Measurements from ENCODE around the gene TMEM92. TPM values are rescaled to one million over a fixed set of nuclear protein-coding genes. Genes with fewer than 3 reads are reported as not detected.

TMEM92 gene
- total and polyA plus RNA-seq, 2 experiments from 2014 or later, result 0.32 TPM; not detected in 1

GRCh38 chr17:50265690-50266315 lies 8.5 kb upstream of the TMEM92 start:
- no peak overlapping the region for H2AFZ ChIP-seq
- H3K4me3 ChIP-seq, result peak overlapping the region; percentile 49; the same call in 1 of the 2 replicates
- WGBS, 2 experiments (ENCODE audit: low coverage in 1 of 2, low lambda C conversion rate in 2 of 2, missing lambda C conversion rate in 2 of 2), result 65 to 76% methylated on average over 10 of the region's 10 CpGs
- in situ Hi-C loops (cut with MboI), result no loop called here
- H3F3A ChIP-seq (ENCODE audit: insufficient read depth), result peaks cover 8% of the 10 kb centered on the region
- peaks cover 67% of the 10 kb centered on the region for H3K4me1 ChIP-seq (ENCODE audit: insufficient read depth)
- DNase-seq, result no peak
- no peaks in the 10 kb centered on the region for H3K27me3 ChIP-seq (replicated peaks; ENCODE audit: insufficient read depth)
- peak overlapping the region; percentile 69; the same call in 1 of the 2 replicates for H3K27ac ChIP-seq
- H3K36me3 ChIP-seq (ENCODE audit: low read depth), result no peaks in the 10 kb centered on the region
- peak overlapping the region; percentile 71 for H3K4me2 ChIP-seq (ENCODE audit: unreplicated experiment)
- no peaks in the 10 kb centered on the region for H3K9me3 ChIP-seq (ENCODE audit: low read depth)
- TF ChIP-seq EZH2 (IDR thresholded peaks at IDR 0.05; ENCODE audit: insufficient read depth, poor library complexity, severe bottlenecking) (no peak), EZH2phosphoT487 (IDR thresholded peaks at IDR 0.05; ENCODE audit: insufficient read depth, low read depth) (no peak)
- H3K9me2 ChIP-seq (ENCODE audit: insufficient read depth), result no peaks in the 10 kb centered on the region
- H3K9ac ChIP-seq, result peak overlapping the region; percentile 65; the same call in 1 of the 2 replicates
- H4K20me1 ChIP-seq (ENCODE audit: insufficient read depth), result no peaks in the 10 kb centered on the region
- H3K79me2 ChIP-seq (ENCODE audit: insufficient read depth), result peaks cover 50% of the 10 kb centered on the region

- Histone ChIP-seq H3K4me3 (peak overlapping the region; percentile 49), H3K4me1 (ENCODE audit: insufficient read depth) (peaks cover 74% of the 10 kb centered on the region), H4K20me1 (ENCODE audit: insufficient read depth) (no peaks in the 10 kb centered on the region), H3K36me3 (ENCODE audit: low read depth) (no peaks in the 10 kb centered on the region), H3K27me3 (replicated peaks; ENCODE audit: insufficient read depth) (no peaks in the 10 kb centered on the region), H3K79me2 (ENCODE audit: insufficient read depth) (peaks cover 57% of the 10 kb centered on the region), H3K9me2 (ENCODE audit: insufficient read depth) (no peaks in the 10 kb centered on the region), H2AFZ (no peak overlapping the region), H3K27ac (peak overlapping the region; percentile 69), H3F3A (ENCODE audit: insufficient read depth) (peaks cover 16% of the 10 kb centered on the region), H3K9ac (peak overlapping the region; percentile 65), H3K4me2 (ENCODE audit: unreplicated experiment) (peak overlapping the region; percentile 71), H3K9me3 (ENCODE audit: low read depth) (no peaks in the 10 kb centered on the region)
- in situ Hi-C loops (cut with MboI), result no loop called here
- 8% methylated on average over 12 to 13 of the region's 13 CpGs for WGBS, 2 experiments (ENCODE audit: low coverage in 1 of 2, low lambda C conversion rate in 2 of 2, missing lambda C conversion rate in 2 of 2)
- TF ChIP-seq EZH2 (IDR thresholded peaks at IDR 0.05; ENCODE audit: insufficient read depth, poor library complexity, severe bottlenecking) (no peak), EZH2phosphoT487 (IDR thresholded peaks at IDR 0.05; ENCODE audit: insufficient read depth, low read depth) (no peak)
- peak; percentile 91 for DNase-seq
Measured at GRCh38 chr17:50266384-50267073, 7.7 kb upstream of the TMEM92 start.

GRCh38 chr17:50267074-50267841 lies 7.0 kb upstream of the TMEM92 start:
- H3K4me2 ChIP-seq (ENCODE audit: unreplicated experiment), result peak overlapping the region; percentile 71
- H3K9me2 ChIP-seq (ENCODE audit: insufficient read depth), result no peaks in the 10 kb centered on the region
- TF ChIP-seq EZH2 (IDR thresholded peaks at IDR 0.05; ENCODE audit: insufficient read depth, poor library complexity, severe bottlenecking) (no peak), EZH2phosphoT487 (IDR thresholded peaks at IDR 0.05; ENCODE audit: insufficient read depth, low read depth) (no peak)
- no peaks in the 10 kb centered on the region for H3K9me3 ChIP-seq (ENCODE audit: low read depth)
- H3K27me3 ChIP-seq (replicated peaks; ENCODE audit: insufficient read depth), result no peaks in the 10 kb centered on the region
- H2AFZ ChIP-seq, result no peak overlapping the region
- in situ Hi-C loops (cut with MboI), result no loop called here
- peak; percentile 78 for DNase-seq
- H3K36me3 ChIP-seq (ENCODE audit: low read depth), result no peaks in the 10 kb centered on the region
- peak overlapping the region; percentile 65 for H3K9ac ChIP-seq
- 36 to 44% methylated on average over 7 to 10 of the region's 10 CpGs for WGBS, 2 experiments (ENCODE audit: low coverage in 1 of 2, low lambda C conversion rate in 2 of 2, missing lambda C conversion rate in 2 of 2)
- H3K4me1 ChIP-seq (ENCODE audit: insufficient read depth), result peaks cover 82% of the 10 kb centered on the region
- peaks cover 16% of the 10 kb centered on the region for H3F3A ChIP-seq (ENCODE audit: insufficient read depth)
- H3K27ac ChIP-seq, result peak overlapping the region; percentile 69
- H3K79me2 ChIP-seq (ENCODE audit: insufficient read depth), result peaks cover 65% of the 10 kb centered on the region
- H3K4me3 ChIP-seq, result peak overlapping the region; percentile 49
- no peaks in the 10 kb centered on the region for H4K20me1 ChIP-seq (ENCODE audit: insufficient read depth)

GRCh38 chr17:50268026-50268425 lies 6.2 kb upstream of the TMEM92 start:
- H3K9ac ChIP-seq, result peak overlapping the region; percentile 65
- H3K9me2 ChIP-seq (ENCODE audit: insufficient read depth), result no peaks in the 10 kb centered on the region
- H3K36me3 ChIP-seq (ENCODE audit: low read depth), result no peaks in the 10 kb centered on the region
- no peak overlapping the region for H2AFZ ChIP-seq
- H3K9me3 ChIP-seq (ENCODE audit: low read depth), result no peaks in the 10 kb centered on the region
- no peak for DNase-seq
- peaks cover 71% of the 10 kb centered on the region for H3K79me2 ChIP-seq (ENCODE audit: insufficient read depth)
- H3K4me1 ChIP-seq (ENCODE audit: insufficient read depth), result peaks cover 87% of the 10 kb centered on the region
- H3K4me2 ChIP-seq (ENCODE audit: unreplicated experiment), result peak overlapping the region; percentile 71
- no peak overlapping the region for H3K4me3 ChIP-seq
- no peaks in the 10 kb centered on the region for H3K27me3 ChIP-seq (replicated peaks; ENCODE audit: insufficient read depth)
- TF ChIP-seq EZH2 (IDR thresholded peaks at IDR 0.05; ENCODE audit: insufficient read depth, poor library complexity, severe bottlenecking), result no peak
- TF ChIP-seq EZH2phosphoT487 (IDR thresholded peaks at IDR 0.05; ENCODE audit: insufficient read depth, low read depth), result no peak
- H3F3A ChIP-seq (ENCODE audit: insufficient read depth), result peaks cover 16% of the 10 kb centered on the region
- peak overlapping the region; percentile 69 for H3K27ac ChIP-seq
- in situ Hi-C loops (cut with MboI), result no loop called here
- H4K20me1 ChIP-seq (ENCODE audit: insufficient read depth), result no peaks in the 10 kb centered on the region
- WGBS, 2 experiments (ENCODE audit: low coverage in 1 of 2, low lambda C conversion rate in 2 of 2, missing lambda C conversion rate in 2 of 2), result 61 to 65% methylated on average over 5 of the region's 5 CpGs
